GM21576 (cell line): ENCODE results near the gene SLC9A2.

Experiments used
- ATAC-seq: cut with Tn5 transposase; IDR thresholded peaks from one replicate; pipeline ENCODE4 v1.9.1; 2021; ENCODE audit warnings: mild to moderate bottlenecking, moderate library complexity; ENCODE audit not compliant: unreplicated experiment

The SLC9A2 gene

GRCh38 chr2:102618452-102619413, 620 bp upstream of the SLC9A2 start:
- no peak for ATAC-seq

GRCh38 chr2:102620332-102620731, 979 bp downstream of the SLC9A2 start:
- no peak for ATAC-seq

GRCh38 chr2:102621630-102622029, 2.3 kb downstream of the SLC9A2 start:
- no peak for ATAC-seq

- no peak for ATAC-seq
These were observed 3.3 kb downstream of the SLC9A2 start for GRCh38 chr2:102622646-102623045.

GRCh38 chr2:102630458-102630857, 11.1 kb downstream of the SLC9A2 start:
- ATAC-seq: no peak

- no peak for ATAC-seq
These were observed 13.2 kb downstream of the SLC9A2 start for GRCh38 chr2:102632380-102633175.

- ATAC-seq: no peak
These were observed 15.5 kb downstream of the SLC9A2 start for GRCh38 chr2:102634831-102635241.

GRCh38 chr2:102635317-102635716, 16.0 kb downstream of the SLC9A2 start:
- no peak for ATAC-seq

GRCh38 chr2:102636283-102636907, 17.0 kb downstream of the SLC9A2 start:
- no peak for ATAC-seq

GRCh38 chr2:102637358-102637757, 18.0 kb downstream of the SLC9A2 start:
- ATAC-seq: no peak

GRCh38 chr2:102639429-102639828, 20.1 kb downstream of the SLC9A2 start:
- ATAC-seq: no peak

GRCh38 chr2:102652126-102652525, 32.8 kb downstream of the SLC9A2 start:
- no peak for ATAC-seq

- ATAC-seq: peak; percentile 56
These were observed 38.4 kb downstream of the SLC9A2 start for GRCh38 chr2:102657770-102658169.

GRCh38 chr2:102660070-102660469, 40.7 kb downstream of the SLC9A2 start:
- no peak for ATAC-seq

- no peak for ATAC-seq
These were observed 41.2 kb downstream of the SLC9A2 start for GRCh38 chr2:102660574-102660973.

- no peak for ATAC-seq
These were observed 42.5 kb downstream of the SLC9A2 start for GRCh38 chr2:102661846-102662245.

GRCh38 chr2:102662833-102663232, 43.5 kb downstream of the SLC9A2 start:
- no peak for ATAC-seq

- ATAC-seq: no peak
These were observed 44.0 kb downstream of the SLC9A2 start for GRCh38 chr2:102663381-102663780.

- peak; percentile 75 for ATAC-seq
These were observed 45.1 kb downstream of the SLC9A2 start for GRCh38 chr2:102664471-102664909.

- ATAC-seq: no peak
These were observed 47.7 kb downstream of the SLC9A2 start for GRCh38 chr2:102667072-102667471.

GRCh38 chr2:102668171-102668570, 48.8 kb downstream of the SLC9A2 start:
- no peak for ATAC-seq
